HG03442 (cell line): ENCODE measurements around the gene CDCA8.

ENCODE experiments used
- ATAC-seq: cut with Tn5 transposase; IDR thresholded peaks from one replicate; pipeline ENCODE4 v1.9.1; 2021; ENCODE audit warnings: mild to moderate bottlenecking, moderate library complexity; ENCODE audit not compliant: unreplicated experiment

Gene CDCA8

DNA sequence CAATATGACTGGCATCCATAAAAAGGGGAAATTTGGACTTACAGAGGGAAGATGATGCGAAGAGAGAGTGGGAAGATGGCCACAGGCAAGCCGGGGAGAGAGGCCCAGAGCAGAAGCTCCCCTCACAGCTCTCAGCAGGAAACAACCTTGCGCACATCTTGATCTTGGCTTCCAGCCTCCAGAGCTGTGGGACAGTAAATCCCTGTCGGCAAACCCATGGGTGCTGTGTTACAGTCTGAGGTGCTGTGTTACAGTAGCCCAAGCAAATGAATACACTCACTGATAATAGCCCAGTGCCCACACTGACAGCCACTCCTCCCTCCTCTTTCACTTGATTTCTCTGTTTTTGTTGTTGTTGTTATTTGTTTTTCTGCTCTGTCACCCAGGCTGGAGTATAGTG lies 22.4 kb downstream of the CDCA8 start:
- ATAC-seq: no peak

DNA sequence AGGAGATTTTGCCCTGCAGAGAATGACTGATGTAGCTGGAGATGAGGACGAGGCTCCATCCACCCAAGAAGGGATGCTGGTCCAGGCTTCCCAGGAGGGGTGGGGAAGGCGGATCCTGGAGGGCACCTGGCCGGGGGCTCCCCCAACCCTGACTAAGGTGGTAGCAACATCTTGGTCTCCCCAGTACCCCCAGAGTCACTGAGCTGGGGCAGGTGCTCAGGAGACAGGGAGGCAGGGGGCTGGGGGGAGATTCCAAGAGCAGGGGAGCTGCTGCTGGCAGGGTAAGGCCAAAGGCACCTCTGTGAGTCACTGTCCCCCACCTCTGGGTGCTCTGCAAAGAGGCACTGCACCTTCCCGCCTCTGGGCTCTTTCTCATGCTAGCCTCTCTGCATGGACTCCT lies 24.0 kb downstream of the CDCA8 start:
- ATAC-seq: no peak

DNA sequence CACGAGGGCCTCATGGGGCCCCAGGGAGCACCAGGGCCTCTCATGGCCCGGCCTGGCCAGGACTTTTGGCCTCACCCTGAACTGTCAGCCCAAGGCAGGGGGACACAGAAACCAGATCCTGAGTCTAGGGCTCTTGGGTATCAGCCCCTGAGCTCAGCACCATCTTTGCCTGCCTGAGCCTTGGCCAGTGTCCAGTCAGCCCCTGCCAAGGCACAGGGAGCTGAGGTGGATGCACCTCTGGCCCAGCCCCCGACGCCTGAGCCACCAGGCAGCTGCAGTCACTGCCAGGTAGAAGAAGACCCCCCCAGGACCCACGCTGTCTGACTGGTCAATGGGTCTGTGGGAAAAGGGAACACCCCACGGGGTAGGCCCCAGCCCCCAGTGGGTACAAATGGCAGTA lies 25.3 kb downstream of the CDCA8 start:
- ATAC-seq: no peak

DNA sequence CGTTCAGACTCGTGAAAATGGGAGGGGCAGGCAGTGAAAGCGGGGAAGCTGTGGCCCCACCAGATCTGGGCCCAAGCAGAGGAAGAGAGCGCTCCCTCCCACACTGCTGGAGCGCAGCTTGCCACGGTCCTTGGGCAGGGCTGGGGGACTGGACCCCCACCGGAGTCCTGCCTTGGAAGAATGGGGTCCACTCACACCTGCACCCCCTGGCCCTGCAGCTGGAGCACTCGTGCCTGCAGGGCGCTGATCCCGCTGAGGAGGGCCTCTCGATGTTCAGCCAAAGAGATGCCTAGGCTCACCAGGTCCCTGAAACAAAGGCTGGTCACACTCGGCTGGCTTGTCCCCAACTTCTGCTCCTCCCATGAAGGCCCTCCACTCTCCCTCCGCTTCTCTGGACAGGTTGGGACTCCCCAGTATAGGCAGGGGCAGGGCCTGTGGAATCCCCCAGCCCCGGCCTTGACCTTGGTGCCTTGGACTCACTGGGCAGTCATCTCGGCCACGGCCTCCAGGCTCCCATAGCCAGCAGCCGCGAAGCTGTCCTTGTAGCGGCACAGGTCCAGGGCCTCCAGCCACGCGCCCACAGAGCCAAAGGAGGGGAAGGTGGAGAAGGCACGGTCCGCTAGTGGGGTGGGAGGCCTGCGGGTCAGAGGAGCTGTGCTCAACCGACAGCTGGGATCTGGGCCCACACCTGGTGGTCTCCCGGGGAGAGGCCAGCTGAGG lies 26.0 kb downstream of the CDCA8 start:
- no peak for ATAC-seq

DNA sequence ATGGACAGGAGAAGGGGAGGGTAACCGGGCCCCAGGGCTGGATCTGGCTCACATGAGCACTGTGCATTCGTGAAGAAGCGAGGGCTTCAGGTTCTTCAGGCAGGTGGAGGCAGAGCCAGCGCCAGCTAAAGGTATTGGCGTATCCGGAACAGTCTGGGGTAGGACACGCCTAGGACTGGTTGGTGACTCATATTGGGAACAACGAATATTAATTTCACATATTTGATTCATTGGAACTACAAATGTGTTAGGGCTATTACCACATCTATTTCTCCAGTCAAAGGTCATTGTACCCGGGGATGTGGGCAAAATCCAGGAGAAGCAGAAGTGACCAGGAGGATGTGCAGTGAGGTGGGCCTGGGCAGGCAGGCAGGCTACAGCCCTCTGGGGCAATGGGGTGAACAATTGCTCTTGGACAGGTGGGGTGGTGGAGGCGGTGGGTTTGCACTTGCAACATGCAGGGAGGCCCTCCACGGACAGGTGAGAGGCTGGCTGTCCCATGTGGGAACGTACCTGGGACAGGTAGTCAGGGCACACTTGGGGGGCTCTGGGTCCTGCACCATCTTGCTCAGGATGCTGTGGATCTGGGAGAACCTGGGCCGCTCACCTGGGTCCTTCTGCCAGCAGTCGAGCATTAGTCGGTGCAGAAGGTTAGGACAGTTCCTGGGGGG lies 26.7 kb downstream of the CDCA8 start:
- no peak for ATAC-seq

DNA sequence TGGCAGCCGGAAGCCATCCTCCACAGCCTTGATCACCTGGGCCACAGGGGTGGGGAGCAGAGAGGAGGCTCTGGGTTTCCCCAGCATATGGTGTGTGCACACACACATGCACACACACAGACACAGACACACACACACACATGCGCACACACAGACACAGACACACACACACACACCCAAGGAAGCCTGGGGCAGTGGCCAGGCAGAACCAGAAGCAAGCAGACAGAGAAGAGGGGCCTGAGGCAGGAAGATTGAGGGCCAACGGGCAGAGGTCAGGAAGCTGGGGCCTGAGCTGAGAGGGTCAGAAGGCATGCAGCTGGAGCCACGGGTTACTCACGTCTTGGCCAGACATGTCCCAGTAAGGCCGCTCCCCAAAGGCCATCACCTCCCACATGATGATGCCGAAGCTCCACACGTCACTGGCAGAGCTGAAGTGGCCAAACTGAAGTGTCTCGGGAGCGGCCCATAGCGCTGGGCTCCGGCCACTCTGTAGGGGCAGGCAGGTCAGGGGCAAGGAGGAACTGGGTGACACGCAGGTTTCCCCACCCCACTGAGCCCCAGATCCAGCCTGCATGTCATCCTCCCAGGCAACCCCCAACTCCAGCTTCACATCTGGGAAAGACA lies 27.4 kb downstream of the CDCA8 start:
- ATAC-seq: no peak

DNA sequence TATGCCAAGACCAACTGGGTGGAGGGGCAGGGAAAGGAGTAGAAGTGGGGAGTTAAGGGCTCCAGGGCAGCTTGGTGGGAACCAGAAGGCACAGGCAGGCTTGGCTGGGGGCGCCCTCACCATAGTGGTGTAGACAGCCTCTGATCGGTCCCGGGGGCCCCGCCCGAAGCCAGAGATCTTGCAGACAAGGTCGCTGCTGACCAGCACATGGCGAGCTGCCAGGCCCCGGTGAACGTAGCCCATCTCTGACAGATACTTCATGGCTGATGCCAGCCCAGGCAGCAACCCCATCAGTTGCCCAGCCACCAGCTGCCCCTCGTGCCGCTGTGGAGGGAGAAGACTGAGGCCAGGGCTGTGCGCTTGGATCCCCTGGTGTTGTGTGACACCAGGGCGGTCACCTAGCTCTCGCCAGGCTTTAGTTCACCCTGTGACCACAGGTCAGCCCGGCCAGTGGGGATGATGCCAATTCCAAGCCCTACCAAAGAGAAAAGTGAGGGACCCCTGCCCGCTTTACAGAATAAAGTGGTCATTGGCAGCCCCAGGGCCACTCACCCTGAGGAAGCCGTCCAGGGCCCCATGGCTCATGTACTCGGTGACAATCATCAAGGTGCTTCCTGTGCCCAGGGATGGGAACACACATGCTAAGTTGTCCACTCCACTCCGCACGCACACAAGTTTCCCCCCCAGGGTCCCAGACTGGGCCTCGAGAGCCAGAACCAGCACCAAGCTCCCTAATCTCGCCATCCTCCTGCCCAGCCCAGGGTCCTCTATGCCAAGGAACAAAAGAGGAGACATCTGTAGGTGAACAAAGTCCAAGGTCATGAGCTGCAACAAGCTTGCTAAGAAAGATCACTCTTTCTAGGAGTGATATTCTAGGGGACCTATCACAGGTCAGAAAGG lies 28.2 kb downstream of the CDCA8 start:
- no peak for ATAC-seq

DNA sequence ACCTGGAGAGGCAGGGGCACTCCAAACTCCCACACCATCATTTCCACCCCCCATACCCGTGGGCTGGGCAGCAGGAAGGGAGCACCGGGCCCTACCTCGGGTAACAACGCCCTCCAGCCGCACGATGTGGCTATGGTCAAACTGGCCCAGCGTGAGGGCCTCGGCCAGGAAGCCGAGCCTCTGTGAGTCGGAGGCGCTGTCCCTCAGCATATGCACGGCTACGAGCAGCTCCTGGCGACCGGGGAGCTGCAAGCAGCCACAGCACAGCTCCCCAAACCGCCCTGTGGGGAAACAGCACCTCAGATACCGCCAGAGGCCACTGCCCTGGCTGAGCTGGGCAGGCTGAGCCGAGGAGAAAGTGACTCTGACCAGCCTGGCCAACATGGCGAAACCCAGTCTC lies 29.2 kb downstream of the CDCA8 start:
- no peak for ATAC-seq

DNA sequence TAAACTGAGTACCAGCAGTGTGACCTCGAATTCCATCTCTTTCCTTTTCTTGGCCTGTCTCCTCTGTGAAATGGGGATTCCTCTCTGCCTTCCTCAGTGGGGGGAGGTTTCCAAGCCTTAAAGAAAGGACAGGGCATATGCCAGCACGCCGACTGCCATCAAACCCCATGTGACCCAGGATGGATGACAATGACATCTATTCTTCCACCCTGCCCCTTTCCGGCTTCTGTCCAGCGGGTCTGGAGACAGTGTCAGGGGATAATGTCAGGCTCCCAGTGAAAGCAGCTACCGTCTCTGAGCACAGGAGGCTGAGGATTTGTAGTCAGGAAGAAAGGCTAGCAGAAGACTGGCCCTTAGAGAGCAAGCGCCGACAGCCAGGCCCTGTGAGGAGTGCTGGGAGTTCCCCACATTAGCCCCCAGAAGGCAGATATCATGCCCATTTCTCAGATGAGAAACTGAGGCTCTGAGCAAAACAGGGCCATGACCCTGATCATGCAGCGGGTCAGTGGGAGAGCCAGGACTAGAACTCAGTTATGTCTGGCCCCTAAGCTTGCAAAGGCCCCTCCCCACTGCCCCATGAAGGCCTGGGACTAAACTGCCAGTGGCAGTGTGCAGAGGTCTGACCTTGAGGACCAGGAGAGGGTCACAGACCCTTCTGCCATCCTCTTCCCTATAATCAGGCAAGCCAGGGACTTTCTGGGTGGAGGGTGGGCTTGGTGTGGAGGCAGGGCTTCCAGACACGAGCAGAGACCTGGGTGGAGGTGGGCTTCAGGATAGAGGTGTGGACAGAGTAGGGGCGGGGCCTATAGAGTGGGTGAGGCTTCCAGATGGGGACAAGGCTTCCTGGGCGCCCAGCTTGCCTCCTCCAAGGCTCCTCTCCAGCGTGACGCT lies 30.1 kb downstream of the CDCA8 start:
- ATAC-seq: no peak

DNA sequence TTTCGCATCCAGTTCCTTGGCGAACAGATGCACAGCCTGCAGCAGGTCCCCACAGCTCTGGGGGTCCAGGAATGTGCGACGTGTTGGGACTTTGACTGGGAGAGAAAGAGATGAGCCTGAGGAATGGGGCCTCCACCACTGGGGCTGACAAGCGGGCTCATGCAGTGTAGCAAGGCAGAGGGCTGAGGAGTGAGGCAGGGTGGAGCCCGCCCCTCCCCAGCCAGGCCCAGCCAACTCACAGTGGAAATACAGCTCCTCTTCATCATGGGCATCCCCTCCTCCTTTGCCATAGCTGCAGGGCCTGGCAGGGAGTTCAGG lies 30.7 kb downstream of the CDCA8 start:
- ATAC-seq: no peak

DNA sequence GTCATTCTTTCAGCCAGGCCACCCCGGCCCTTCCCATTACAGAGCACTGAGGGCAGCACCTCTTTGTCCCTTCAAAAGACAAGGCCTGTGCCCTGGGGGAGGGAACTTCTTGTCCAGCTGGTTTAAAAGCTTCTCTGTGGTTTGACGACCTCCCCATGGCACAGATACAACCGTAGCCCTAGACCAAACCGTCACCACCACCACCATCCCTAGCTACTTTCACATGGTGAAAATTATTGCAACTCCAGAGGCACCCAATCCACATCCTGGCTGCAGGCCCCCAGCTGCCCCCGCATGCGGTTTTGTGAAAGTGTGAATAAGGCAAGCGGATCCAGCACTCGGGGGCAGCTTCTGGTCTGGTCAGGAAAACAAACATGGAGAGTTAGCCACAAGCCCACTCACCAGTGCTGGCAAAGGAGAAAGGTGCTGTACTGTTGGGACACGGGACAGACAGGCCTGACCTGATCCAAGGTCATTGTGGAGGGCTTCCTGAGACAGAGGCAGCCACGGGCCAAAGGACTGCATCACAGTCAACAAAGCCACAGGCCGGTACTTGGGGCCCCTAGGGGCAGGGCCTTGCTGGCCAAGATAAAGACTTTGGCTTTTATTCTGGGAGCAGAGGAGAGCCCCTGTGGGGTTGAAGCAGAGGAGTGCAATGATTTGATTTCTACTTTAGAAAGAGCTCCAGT lies 31.2 kb downstream of the CDCA8 start:
- ATAC-seq: no peak

DNA sequence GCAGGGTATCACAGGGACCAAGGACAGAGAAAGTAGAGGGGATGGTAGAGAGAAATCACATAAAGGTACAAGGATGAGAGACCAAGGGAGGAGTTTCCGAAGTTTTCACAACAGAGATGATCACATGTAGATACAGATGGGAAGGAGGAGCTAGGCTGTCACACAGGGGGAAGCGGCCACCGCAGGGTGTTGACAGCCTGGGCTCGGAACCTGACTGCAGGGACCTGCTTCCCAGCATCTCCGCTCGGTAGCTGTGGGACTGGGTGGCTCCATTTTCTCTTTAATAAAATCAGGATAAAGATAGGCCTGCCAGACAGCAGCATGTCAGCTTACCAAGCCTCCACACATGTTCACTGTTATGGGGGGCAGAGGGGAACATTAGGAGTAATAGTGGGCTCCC lies 32.3 kb downstream of the CDCA8 start:
- ATAC-seq: no peak

DNA sequence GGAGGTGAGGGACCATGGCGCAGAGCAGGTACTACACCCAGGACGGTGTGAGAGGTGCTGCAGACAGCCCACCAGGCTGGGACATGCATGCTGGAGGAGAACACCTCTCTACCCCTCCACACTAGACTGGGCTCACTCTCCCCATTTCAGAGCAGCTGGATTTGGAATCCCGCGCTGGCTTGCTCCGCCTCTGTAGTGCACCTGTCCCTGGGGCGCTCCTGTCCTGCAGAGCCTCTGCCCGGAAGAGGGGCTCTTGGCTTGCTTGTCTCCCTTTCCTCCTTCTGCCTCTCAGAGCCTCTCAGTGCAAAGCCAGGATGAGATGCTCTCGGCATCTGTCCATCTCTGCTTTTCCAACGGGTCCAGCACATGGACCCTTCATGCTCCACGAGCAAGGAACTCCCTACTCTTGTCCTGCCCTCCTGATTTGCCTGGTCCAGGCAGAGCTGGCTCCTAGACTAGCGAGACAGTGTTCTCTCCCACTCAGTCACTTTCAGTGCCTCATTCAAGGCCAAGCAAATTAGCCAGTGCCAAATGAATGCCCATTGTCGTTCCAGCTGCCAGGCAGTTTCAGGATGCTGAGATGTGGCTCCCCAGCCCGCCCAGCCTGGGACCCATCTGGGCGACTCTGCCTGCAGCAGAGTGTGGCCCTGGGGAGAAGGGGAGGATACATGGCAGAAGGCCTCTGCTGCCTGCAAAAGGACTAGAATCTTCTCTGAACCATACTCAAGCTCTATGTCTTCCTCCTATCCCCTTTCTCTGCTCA lies 33.7 kb downstream of the CDCA8 start:
- ATAC-seq: no peak

DNA sequence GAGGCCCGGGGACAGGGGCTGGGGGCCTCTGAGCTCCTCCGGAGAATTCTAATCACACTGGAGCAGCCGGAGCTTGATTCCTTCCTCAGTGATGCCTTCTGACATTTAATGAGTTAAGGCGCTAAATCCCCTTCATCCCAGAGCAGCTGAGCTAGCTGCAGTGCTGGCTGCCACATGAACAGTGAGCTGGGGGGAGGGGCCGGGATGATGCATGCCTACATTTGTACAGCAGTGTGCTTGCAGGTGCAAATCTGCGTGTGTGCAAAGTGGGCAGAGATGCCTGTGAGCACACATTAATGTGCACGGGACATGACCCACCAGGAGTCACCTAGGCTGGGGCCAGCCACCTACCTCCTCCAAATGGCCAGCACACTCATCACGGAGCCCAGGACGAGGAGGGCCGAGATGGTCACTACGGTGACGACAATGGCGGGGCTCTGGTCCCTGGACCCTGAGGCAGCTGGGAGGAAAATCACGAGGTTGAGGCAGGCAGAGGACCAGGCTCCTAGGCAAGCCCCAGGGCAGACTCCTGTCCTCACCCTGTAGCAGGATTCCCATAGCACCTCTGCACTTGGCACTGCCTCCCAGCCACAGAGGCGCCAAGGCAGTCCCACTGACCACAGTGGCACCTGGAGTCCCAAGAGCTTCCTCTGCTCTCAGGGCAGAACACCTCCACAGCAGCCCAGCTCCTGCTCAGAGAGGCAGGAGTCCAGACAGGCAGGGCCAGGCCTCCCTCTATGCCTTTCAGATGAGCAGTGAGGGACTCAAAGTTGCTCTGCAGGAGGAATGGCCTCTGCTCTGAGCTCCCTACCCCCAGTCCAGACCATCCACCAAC lies 34.7 kb downstream of the CDCA8 start:
- no peak for ATAC-seq

DNA sequence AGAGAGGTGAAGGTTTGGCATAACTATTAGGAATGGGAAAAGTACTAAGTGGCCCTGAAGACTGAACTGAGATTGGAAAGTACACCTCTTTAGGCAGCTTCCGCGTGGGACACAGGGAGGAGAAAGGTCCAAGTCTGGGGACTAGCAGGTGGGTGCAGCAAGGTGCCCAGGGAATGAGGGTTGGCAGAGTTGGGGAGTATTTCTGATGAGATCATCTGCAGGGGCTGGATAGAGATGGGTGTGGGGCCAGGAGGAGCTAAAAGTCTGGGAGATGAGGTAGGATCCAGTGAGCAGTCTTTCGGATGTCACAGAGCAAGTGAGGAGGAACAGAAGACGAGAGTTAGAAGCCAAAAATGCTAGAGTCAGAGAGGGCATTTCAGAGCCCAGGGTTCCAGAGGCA lies 36.1 kb downstream of the CDCA8 start:
- ATAC-seq: no peak

DNA sequence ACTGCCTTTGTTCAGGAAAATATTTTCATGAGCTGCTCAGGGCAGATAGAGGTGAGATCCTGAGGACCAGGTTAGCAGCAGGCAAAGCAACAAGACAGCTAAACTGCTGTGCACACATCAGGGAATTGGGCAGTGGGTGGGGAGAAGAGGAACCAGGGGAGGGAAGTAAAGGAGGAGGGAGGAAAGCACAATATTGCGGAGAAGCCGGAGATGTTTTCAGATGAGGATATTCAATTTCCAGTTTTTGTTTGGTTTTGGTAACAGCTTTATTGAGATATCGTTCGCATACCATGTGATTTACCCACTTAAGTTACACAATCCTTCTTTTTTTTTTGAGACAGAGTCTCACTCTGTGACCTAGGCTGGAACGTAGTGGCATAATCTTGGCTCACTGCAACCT lies 38.1 kb downstream of the CDCA8 start:
- ATAC-seq: no peak

DNA sequence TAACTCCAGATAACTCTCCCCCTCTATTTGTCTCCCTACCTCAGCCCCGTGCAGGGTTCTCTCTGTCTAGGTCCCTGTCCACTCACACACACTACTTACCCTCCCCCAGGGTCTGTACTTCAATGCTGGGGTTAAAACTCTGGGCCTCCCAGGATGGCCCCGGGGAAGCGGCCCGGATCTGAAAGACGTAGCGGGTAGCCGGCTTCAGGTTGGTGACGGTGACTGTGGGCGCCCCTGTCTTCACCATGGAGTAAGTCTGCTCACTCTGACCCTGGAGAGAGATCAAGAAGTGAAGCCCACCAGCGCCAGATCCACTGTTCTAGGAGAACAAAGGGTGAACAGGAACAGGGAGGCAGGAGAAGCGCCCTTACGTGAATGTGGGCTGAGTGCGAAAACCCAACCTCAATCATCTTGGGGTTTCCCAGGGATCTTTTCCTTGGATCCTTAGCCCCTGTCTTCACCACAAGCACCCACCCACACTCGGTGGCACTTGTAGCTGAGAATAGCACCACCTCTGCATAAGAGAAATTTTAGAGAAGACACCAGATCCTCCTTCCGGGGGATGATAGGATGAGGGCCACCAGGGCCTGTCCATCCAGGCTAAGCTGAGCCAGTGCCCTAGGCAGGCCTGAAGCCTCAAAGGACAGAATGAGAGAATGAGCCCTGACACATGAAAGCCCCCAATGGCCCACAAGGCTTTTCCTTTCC lies 39.1 kb downstream of the CDCA8 start:
- no peak for ATAC-seq
